Trophoblast cell (in vitro differentiated cells and primary cell): Measurements from ENCODE around the gene DNAH9.

Experiments used
- DNase-seq, 2 donors: peaks; one replicate each; pipeline ENCODE4 v3.0.0-alpha.2; 2016
- H2AFZ ChIP-seq: 2 replicates; pipeline ENCODE4 v1.6.1; 2013; ENCODE audit warnings: low read length, moderate library complexity, mild to moderate bottlenecking; ENCODE audit not compliant: insufficient read depth, poor library complexity
- H2AK5ac ChIP-seq: 2 replicates; pipeline ENCODE4 v1.6.1; 2013; ENCODE audit warnings: mild to moderate bottlenecking, low read length
- H2BK120ac ChIP-seq: 2 replicates; pipeline ENCODE4 v1.6.1; 2013; ENCODE audit warnings: low read length, mild to moderate bottlenecking, moderate library complexity; ENCODE audit not compliant: insufficient read depth, poor library complexity
- H2BK12ac ChIP-seq: 2 replicates; pipeline ENCODE4 v1.6.1; 2013; ENCODE audit warnings: mild to moderate bottlenecking, low read length, moderate library complexity
- H2BK5ac ChIP-seq: 2 replicates; pipeline ENCODE4 v1.6.1; 2013; ENCODE audit warnings: low read length, low read depth, moderate library complexity, mild to moderate bottlenecking; ENCODE audit not compliant: poor library complexity
- H3K14ac ChIP-seq: 2 replicates; pipeline ENCODE4 v1.6.1; 2013; ENCODE audit warnings: mild to moderate bottlenecking, low read length
- H3K18ac ChIP-seq: 2 replicates; pipeline ENCODE4 v1.6.1; 2013; ENCODE audit warnings: mild to moderate bottlenecking, low read length
- H3K23ac ChIP-seq: 2 replicates; pipeline ENCODE4 v1.6.1; 2013; ENCODE audit warnings: low read length
- H3K27ac ChIP-seq: 2 replicates; pipeline ENCODE4 v1.5.1; 2013; ENCODE audit warnings: low read depth, mild to moderate bottlenecking, inconsistent platforms, low read length, moderate library complexity
- H3K27me3 ChIP-seq: 2 replicates; pipeline ENCODE4 v1.6.1; 2013; ENCODE audit warnings: inconsistent platforms, mild to moderate bottlenecking, low read length, moderate library complexity; ENCODE audit not compliant: insufficient read depth
- H3K36me3 ChIP-seq, 2 experiments: 1 replicate in 1 of 2; 2 replicates in 1 of 2; pipeline ENCODE4 v1.6.1; 2013; ENCODE audit warnings: low read length in 2 of 2, mild to moderate bottlenecking in 2 of 2, moderate library complexity in 1 of 2; ENCODE audit not compliant: insufficient read depth in 2 of 2, control insufficient read depth in 1 of 2
- H3K4ac ChIP-seq: 2 replicates; pipeline ENCODE4 v1.6.1; 2013; ENCODE audit warnings: low read depth, mild to moderate bottlenecking, low read length, moderate library complexity
- H3K4me1 ChIP-seq, 2 experiments: 1 replicate in 1 of 2; 2 replicates in 1 of 2; pipeline ENCODE4 v1.6.1; 2013; ENCODE audit warnings: low read length in 2 of 2, mild to moderate bottlenecking in 2 of 2, moderate library complexity in 1 of 2; ENCODE audit not compliant: insufficient read depth in 2 of 2, control insufficient read depth in 1 of 2
- H3K4me2 ChIP-seq: 2 replicates; pipeline ENCODE4 v1.6.1; 2013; ENCODE audit warnings: inconsistent platforms, mild to moderate bottlenecking, low read length, moderate library complexity
- H3K4me3 ChIP-seq: 2 replicates; pipeline ENCODE4 v1.5.1; 2013; ENCODE audit warnings: mild to moderate bottlenecking, low read depth, low read length, inconsistent platforms
- H3K79me1 ChIP-seq: one replicate; pipeline ENCODE4 v1.6.1; 2013; ENCODE audit warnings: low read length
- H3K79me2 ChIP-seq: 2 replicates; pipeline ENCODE4 v1.6.1; 2013; ENCODE audit warnings: low read length, mild to moderate bottlenecking; ENCODE audit not compliant: control insufficient read depth, insufficient read depth, poor library complexity
- H3K9ac ChIP-seq: 2 replicates; pipeline ENCODE4 v1.6.1; 2013; ENCODE audit warnings: mild to moderate bottlenecking, low read length
- H3K9me3 ChIP-seq: 2 replicates; pipeline ENCODE4 v1.6.1; 2013; ENCODE audit warnings: low read depth, mild to moderate bottlenecking, control low read depth, inconsistent platforms, low read length; ENCODE audit not compliant: insufficient read depth
- H4K12ac ChIP-seq: 2 replicates; pipeline ENCODE4 v1.6.1; 2013; ENCODE audit warnings: low read depth, mild to moderate bottlenecking, low read length, moderate library complexity
- H4K8ac ChIP-seq: 2 replicates; pipeline ENCODE4 v1.6.1; 2013; ENCODE audit warnings: low read depth, mild to moderate bottlenecking, low read length, moderate library complexity
- H4K91ac ChIP-seq: one replicate; pipeline ENCODE4 v1.6.1; 2013; ENCODE audit warnings: low read depth, mild to moderate bottlenecking, low read length, moderate library complexity
- WGBS: extraction: QIAGEN DNeasy Blood & Tissue Kit; methylation state at CpG from one replicate; pipeline ENCODE4 v1.1.7; 2013; ENCODE audit warnings: missing lambda C conversion rate; ENCODE audit not compliant: insufficient read length, insufficient coverage; ENCODE audit errors: extremely low coverage; 5-methylcytosine and 5-hydroxymethylcytosine counted together

Gene DNAH9

DNA sequence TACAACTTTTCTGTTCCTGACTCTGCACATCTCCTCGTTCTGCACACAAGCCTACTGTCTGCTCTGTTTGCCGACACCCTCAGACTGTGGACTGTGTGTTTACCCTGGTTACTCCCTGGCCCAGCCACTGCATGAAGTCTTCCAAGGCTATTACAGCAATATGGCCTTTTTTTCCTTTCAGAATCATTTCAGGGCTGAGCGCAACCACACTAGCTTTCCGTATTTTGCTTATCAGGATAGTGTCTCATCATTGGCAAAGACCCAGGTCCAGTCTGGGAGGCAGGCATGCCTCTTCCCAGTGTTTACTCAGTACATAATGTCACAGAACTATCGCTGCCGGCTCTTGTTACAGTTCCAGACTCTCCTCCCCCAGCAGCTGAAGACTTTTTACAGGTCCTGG is 10.1 kb downstream of the DNAH9 start:
- no peak for DNase-seq
- Histone ChIP-seq H3K27me3 (no peaks in the 10 kb centered on the region), H2AFZ (no peak overlapping the region), H3K4ac (no peak overlapping the region), H4K91ac (no peak overlapping the region), H2BK120ac (no peak overlapping the region), H3K9ac (no peak overlapping the region), H2AK5ac (no peak overlapping the region), H3K9me3 (peaks cover 2% of the 10 kb centered on the region), H3K27ac (no peak overlapping the region), H4K8ac (no peak overlapping the region), H3K36me3 (no peaks in the 10 kb centered on the region), H3K4me2 (no peak overlapping the region), H3K4me1 (no peaks in the 10 kb centered on the region), H3K4me3 (no peak overlapping the region), H4K12ac (no peak overlapping the region), H2BK12ac (no peak overlapping the region), H3K79me1 (no peaks in the 10 kb centered on the region), H2BK5ac (no peak overlapping the region), H3K18ac (no peak overlapping the region), H3K23ac (no peak overlapping the region), H3K14ac (no peak overlapping the region), H3K79me2 (no peaks in the 10 kb centered on the region)
- no CpG with 5 or more reads among the region's 6 CpGs for WGBS

DNA sequence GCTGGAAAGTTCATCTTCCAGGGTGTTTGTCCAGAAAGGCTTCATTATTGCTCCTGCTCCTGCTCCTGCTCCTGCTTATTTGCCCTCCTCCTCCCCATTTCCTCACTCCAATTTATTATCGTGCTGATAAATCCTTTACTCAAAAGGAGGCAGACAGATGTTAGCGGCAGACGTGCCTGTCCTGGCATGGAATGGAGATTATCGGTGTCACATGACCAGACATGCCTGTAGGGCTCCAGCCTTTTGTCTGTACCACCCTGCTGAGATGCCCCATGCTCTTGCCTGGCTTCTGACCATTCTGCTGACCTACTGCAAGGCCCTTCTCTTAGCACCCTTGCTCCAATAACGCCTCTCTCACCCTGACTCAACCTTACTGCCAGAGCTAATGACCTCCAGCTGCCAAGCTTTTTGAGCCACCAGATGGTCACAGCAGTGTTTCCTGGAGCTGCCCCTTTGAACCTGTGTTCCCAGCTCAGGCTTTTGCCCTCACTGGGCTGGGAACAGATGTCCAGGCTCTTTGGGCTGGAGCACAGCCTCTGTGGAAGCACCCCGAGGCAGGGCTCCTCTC is 12.8 kb downstream of the DNAH9 start:
- H3K27me3 ChIP-seq = no peaks in the 10 kb centered on the region
- H2BK120ac ChIP-seq = no peak overlapping the region
- no peak overlapping the region for H2BK12ac ChIP-seq
- peaks cover 2% of the 10 kb centered on the region for H3K9me3 ChIP-seq
- no peak overlapping the region for H3K9ac ChIP-seq
- H3K23ac ChIP-seq = no peak overlapping the region
- H3K79me1 ChIP-seq = no peaks in the 10 kb centered on the region
- H3K4me3 ChIP-seq = no peak overlapping the region
- H2AK5ac ChIP-seq = no peak overlapping the region
- H3K4me1 ChIP-seq = no peaks in the 10 kb centered on the region
- no peak overlapping the region for H3K14ac ChIP-seq
- no peak overlapping the region for H2AFZ ChIP-seq
- no peak overlapping the region for H4K8ac ChIP-seq
- H3K18ac ChIP-seq = no peak overlapping the region
- H3K27ac ChIP-seq = no peak overlapping the region
- no peak overlapping the region for H4K91ac ChIP-seq
- no peaks in the 10 kb centered on the region for H3K79me2 ChIP-seq
- H3K4me2 ChIP-seq = no peak overlapping the region
- WGBS = no CpG with 5 or more reads among the region's 6 CpGs
- no peaks in the 10 kb centered on the region for H3K36me3 ChIP-seq
- no peak overlapping the region for H4K12ac ChIP-seq
- no peak overlapping the region for H2BK5ac ChIP-seq
- no peak overlapping the region for H3K4ac ChIP-seq
- no peak for DNase-seq

GRCh38 chr17:11612956-11613355 is 14.7 kb downstream of the DNAH9 start:
- Histone ChIP-seq H4K12ac (no peak overlapping the region), H2BK120ac (no peak overlapping the region), H2BK12ac (no peak overlapping the region), H4K91ac (no peak overlapping the region), H3K4me2 (no peak overlapping the region), H3K4ac (no peak overlapping the region), H3K79me2 (no peaks in the 10 kb centered on the region), H3K4me1 (no peaks in the 10 kb centered on the region), H3K9me3 (peaks cover 2% of the 10 kb centered on the region), H3K79me1 (no peaks in the 10 kb centered on the region), H3K9ac (no peak overlapping the region), H2BK5ac (no peak overlapping the region), H3K14ac (no peak overlapping the region), H3K36me3 (no peaks in the 10 kb centered on the region), H3K18ac (no peak overlapping the region), H3K23ac (no peak overlapping the region), H3K27ac (no peak overlapping the region), H3K27me3 (no peaks in the 10 kb centered on the region), H3K4me3 (no peak overlapping the region), H4K8ac (no peak overlapping the region), H2AFZ (no peak overlapping the region), H2AK5ac (no peak overlapping the region)
- no CpG with 5 or more reads among the region's 2 CpGs for WGBS
- no peak for DNase-seq

GRCh38 chr17:11618861-11619566 is 20.7 kb downstream of the DNAH9 start:
- H3K79me1 ChIP-seq = no peaks in the 10 kb centered on the region
- H3K9me3 ChIP-seq = no peaks in the 10 kb centered on the region
- no peak overlapping the region for H2BK5ac ChIP-seq
- H2BK12ac ChIP-seq = no peak overlapping the region
- no peak overlapping the region for H3K9ac ChIP-seq
- H3K23ac ChIP-seq = no peak overlapping the region
- no peak overlapping the region for H3K18ac ChIP-seq
- H3K4ac ChIP-seq = no peak overlapping the region
- H3K14ac ChIP-seq = no peak overlapping the region
- no peaks in the 10 kb centered on the region for H3K27me3 ChIP-seq
- H3K4me1 ChIP-seq = no peaks in the 10 kb centered on the region
- H2AFZ ChIP-seq = no peak overlapping the region
- no peak overlapping the region for H2BK120ac ChIP-seq
- WGBS = no CpG with 5 or more reads among the region's 8 CpGs
- no peak overlapping the region for H3K4me2 ChIP-seq
- no peaks in the 10 kb centered on the region for H3K79me2 ChIP-seq
- H3K4me3 ChIP-seq = no peak overlapping the region
- no peak overlapping the region for H4K8ac ChIP-seq
- H4K91ac ChIP-seq = no peak overlapping the region
- H4K12ac ChIP-seq = no peak overlapping the region
- no peak overlapping the region for H3K27ac ChIP-seq
- no peak for DNase-seq
- no peaks in the 10 kb centered on the region for H3K36me3 ChIP-seq
- no peak overlapping the region for H2AK5ac ChIP-seq
